ENCODE results near the gene RCSD1.

Gene RCSD1

DNA sequence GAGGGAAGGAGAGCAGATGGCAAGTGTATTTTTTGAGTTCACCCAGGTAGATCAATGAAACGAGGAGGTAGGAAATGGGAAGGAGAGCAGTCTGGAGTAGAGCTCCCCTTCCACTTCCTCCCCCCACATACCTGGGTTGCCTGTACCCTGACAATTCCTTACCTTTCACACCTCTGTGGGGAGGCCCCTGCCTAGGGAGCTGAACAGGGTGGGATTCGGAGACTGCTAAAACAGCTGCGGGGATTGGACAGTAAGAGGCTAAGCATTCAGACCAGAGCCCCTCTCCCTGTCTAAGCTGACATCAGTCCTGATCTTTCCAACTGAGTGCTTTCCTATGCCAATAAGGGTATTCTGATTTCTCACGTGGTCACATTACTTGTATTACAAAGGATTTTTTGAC is 14.5 kb downstream of the RCSD1 start:
- no peak for DNase-seq

GRCh38 chr1:167645140-167645541 is 15.1 kb downstream of the RCSD1 start:
- no peak for DNase-seq

DNA sequence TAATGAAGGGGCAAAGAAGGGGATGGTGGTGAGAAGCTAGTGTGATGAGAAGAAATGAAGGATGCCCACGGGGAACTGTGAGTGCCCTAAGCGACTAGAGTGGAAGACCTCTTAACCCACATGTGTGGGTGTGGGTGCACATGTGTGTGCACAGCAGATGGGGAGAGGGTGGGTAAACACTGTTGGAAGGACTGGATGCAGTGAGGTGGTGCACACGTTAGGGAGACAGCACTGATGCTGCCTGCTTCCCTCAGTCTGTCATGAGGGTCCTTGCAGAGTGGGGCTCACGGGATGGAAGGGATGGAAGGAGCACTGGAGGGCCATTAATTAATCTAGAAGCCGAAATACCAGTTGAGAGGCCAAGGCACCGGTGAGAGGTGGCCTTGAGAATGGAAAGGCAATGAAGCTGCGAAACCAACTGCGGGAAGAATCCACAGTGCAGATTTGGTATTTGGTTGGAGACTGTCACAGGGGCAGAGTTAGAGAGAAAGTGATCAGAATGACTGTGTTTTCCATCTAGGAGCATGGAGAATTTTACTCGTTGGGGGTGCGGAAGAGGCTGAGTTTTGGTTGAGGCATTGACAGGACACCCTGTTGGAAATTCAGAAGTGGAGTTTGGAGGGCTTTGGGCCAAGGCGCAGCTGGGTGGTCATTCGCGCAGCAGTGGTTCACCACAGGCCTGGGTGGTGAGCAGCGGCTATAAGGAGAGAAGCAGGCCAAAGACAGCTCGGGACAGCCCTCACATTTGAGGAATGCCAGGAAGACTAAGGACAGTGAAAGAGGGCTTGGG is 15.8 kb downstream of the RCSD1 start:
- no peak for DNase-seq

- no peak for DNase-seq
Observed at GRCh38 chr1:167648252-167648849, 18.3 kb downstream of the RCSD1 start.

DNA sequence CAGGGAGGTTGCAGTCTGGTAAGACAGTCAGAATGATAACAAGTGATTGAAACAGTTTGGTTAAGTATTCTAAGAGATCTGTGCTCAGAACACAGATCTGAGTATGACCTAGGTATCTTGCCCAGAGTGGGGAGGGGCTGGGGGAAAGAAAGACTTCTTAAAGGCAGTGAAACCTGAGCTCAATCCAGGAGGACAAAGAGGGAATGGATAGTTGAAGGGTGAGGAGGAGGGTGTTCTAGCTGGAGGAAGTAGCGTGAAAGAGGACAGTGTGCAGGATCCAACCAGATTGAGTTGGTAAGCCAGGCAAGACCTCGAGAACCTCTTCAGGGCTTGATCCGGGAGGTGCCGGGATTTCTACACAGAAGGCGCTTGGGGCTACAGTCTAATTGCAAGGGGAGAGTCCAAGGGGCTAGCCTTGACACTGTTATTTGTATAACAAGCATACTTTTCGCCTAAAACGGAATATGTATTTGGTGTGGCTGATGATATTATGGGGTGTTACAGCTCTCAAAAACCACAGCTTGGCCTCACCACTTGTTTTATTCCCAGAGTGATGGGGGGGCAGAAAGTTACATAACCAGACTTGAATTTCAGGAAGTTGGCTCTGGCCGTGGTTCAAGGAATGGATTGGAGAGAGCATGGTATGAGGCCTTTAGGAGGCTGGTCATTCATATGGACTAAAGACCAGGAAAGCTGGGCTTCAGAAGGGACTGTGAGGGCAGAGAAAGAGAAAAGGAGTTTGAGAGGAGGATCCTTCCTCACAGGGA is 19.1 kb downstream of the RCSD1 start:
- no peak for DNase-seq

GRCh38 chr1:167650269-167651160 is 20.5 kb downstream of the RCSD1 start:
- no peak for DNase-seq

DNA sequence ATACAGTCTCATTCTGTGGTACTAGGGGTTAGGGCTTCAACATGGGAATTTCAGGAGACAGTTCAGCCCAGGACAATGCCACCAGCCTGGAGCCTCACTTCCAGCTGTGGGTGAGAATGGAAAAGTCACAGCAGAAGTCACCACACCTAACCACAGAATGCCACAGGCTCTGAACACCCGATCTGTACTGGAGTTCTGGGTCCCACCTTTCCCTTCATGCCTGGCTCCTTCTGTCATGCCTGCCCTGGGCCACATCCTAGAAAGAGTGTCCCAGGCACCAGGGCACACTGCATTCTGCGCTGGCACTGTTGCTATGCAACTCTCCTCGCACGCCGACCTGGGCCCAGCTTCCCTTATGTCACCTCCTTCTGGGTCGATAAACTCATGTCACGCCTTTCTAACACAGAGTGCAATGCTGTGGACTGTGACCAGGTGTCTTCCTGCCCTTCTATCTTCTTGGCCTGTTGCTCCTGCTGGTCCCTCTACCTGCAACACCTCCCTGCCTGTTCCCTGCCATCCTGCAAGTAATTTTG is 21.2 kb downstream of the RCSD1 start:
- DNase-seq: no peak

- no peak for DNase-seq
Observed at GRCh38 chr1:167654975-167655575, 25.0 kb downstream of the RCSD1 start.

- no peak for DNase-seq
Observed at GRCh38 chr1:167656657-167657056, 26.6 kb downstream of the RCSD1 start.

DNA sequence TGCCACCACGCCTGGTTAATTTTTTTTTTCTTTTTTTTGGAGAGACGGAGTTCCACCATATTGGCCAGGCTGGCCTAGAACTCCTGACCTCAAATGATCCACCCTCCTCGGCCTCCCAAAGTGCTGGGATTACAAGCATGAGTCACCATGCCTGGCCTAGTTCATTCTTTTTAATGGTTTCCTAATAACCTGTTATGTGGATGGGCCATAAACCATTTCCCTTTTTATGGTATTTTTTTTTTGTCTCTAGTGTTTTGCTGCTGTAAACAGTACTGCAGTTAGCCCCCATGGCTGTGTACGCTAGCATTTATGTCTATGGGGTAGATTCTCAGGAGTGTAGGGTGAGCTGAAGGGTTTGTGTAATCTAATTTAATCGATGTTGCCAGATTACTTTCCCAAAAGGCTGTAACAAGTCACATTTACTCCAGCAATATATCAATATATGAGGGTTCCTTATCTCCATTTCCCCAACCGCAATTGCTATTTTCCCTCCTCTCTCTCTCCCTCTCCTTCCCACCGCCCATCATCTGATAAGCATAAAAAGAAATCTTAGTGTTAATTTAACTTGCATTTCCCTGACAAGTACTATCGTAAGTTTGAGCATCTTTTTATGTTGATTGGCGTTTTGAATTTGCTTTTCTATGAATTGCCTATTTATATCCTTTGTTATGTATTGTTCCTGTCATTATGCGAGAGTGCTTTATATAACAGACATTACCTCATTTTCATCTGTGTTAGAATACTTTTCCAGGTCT is 28.7 kb downstream of the RCSD1 start:
- DNase-seq: no peak

GRCh38 chr1:167659450-167659849 is 29.4 kb downstream of the RCSD1 start:
- no peak for DNase-seq

GRCh38 chr1:167659881-167660280 is 29.8 kb downstream of the RCSD1 start:
- no peak for DNase-seq

DNA sequence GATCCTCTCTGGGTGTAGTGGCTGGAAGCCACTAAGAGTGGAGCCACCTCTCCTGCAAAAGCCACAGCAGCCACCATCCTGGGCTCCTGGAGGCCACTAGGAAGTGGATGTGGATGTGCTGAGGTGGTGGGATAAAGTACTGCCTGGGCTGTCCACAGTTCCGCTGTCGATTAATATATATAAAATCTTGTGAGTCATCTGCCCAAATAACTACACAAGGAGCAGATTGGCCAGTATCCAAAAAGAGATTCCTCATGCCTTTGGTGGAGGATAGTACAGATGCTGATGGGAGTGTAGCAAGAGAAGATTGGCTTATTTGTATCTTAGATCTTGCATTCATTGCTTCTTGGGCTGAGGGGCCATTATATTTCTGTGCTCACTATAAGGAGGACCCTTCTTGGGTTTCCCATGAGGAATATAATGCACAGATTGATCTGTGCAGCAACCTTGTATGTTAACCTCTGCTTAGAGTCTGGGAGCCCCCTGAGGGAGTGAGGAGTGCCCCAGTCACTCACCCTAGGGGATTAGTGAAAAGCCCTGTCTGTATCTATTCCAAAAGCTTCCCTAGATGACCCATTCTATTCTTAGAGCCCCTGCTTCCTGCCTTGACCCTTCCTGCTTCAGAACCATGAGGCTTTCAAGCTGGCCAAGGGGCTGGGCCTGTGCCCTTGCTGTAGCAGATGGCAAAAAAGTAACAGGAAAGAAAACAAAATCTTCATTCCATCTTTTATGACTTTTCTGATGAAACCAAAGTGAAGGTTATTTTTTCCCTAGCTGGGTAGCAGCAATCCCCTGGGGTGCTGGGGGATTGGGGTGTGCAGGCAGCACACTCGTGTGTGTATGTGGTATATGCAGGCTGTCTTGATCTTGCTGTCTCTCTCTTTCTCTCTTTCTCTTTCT is 31.7 kb downstream of the RCSD1 start:
- DNase-seq: no peak

GRCh38 chr1:167663002-167663772 is 33.2 kb downstream of the RCSD1 start:
- no peak for DNase-seq

- DNase-seq: no peak
Observed at GRCh38 chr1:167665469-167665868, 35.4 kb downstream of the RCSD1 start.

DNA sequence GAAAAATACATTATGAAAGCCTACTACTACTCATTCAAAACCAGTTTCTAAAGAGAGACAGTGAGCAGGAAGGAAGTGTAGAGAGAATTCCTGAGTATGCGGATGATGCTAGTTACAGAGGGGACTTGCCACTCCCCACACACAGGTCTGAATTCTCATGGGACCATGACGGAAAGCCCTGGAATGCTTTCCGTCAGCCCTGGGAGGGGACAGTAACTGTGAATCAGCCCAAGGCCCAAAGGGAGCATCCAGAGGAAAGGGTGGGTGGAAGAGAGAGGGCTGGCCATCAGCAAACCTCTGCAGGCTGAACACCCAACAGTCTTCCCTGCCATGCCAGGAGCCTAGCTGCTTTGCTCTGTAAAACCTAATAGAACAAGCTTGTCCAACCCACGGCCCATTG is 36.4 kb downstream of the RCSD1 start:
- no peak for DNase-seq

- DNase-seq: no peak
Observed at GRCh38 chr1:167667536-167667935, 37.5 kb downstream of the RCSD1 start.

DNA sequence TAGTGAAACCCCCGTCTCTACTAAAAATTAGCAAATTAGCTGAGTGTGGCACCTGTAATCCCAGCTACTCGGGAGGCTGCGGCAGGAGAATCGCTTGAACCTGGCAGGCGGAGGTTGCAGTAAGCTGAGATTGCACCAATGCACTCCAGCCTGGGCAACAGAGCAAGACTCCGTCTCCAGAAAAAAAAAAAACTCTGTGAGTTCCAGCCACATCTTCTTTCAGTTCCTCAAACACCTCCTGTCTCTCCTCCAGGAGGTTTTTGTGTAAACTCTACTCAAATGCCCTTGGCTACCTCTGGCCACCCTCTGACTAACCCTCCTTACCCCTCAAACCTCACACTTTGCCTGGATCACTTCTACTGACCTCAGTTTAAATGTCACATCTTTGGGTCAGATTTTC is 38.1 kb downstream of the RCSD1 start:
- no peak for DNase-seq
